GM12865 (cell line): ENCODE measurements around the gene SORL1-AS1.

Experiments
- DNase-seq: peaks from one replicate; pipeline ENCODE4 v3.0.0; 2010; ENCODE audit warnings: low read depth
- H3K4me3 ChIP-seq: 2 replicates; pipeline ENCODE4 v1.5.1; 2011; ENCODE audit warnings: mild to moderate bottlenecking, low read depth, low read length, control low read depth
- CTCF ChIP-seq: IDR thresholded peaks from 2 replicates; pipeline ENCODE4 v1.5.1; 2011; ENCODE audit warnings: low read length, control low read depth, low read depth, inconsistent platforms; ENCODE audit not compliant: insufficient read depth; ENCODE audit errors: missing control alignments

SORL1-AS1 gene

GRCh38 chr11:121489823-121490222, 37.1 kb upstream of the SORL1-AS1 start:
- H3K4me3 ChIP-seq: no peak overlapping the region
- DNase-seq: no peak
- TF ChIP-seq CTCF: no peak

DNA sequence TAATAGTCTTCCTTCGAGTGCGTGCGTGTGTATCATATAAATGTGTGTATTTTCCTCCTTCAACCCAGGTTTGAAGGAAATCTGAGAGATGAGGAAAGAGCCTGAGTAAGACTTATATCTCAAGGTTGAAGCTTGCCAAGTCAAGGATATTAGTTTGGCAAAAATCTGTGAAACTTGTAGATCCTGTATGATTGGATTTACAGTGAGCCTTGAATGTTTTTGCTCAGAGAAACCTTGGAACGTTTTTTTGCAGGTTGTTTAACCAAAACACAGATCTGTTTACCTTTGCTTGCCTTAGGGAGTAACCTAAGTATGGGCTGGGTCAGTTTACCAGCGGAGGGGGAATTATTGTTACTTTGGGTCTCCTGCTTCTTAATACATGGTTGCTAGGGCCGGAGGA, 35.9 kb upstream of the SORL1-AS1 start:
- DNase-seq: no peak
- H3K4me3 ChIP-seq: no peak overlapping the region
- no peak for TF ChIP-seq CTCF

DNA sequence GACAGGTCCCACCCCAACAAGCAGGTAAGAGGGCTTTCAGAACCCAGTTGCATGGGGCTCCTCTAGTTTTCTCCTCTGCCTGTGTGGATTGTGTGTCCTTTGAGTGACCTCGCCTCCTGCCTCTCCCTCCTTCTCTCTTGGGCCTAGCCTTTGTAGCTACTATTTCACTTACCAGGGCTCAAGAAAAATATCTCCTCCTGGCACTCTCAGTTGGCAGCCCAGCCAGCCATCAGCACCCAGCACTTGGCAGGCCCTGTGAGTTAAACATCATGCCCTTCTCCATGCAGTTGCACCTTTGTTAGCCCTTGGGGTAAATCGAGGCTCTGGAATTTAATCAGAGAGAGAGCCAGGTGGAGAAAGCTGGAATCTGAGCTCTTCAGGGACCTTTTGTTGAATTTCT, 35.4 kb upstream of the SORL1-AS1 start:
- TF ChIP-seq CTCF: no peak
- DNase-seq: no peak
- H3K4me3 ChIP-seq: no peak overlapping the region

- no peak for TF ChIP-seq CTCF
- DNase-seq: no peak
- H3K4me3 ChIP-seq: no peak overlapping the region
These were observed 34.4 kb upstream of the SORL1-AS1 start for GRCh38 chr11:121487191-121487590.

DNA sequence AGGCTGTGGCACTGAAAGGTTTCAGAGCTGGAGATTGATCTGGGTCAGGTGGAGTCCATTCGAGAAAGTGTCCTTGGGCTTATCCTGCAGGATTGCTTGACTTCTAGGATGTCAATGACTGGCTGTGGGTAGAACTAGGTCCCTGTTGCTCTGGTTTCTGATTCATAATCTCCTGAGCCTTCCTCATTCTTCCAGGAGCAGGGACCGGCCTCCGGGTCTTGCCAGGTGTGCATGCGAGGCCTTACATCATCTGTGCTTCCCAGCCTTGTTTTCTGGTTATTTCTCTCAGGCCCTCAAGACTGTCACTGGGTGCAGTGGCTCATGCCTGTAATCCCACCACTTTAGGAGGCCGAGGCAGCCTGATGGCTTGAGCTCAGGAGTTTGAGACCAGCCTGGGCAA, 33.3 kb upstream of the SORL1-AS1 start:
- H3K4me3 ChIP-seq: no peak overlapping the region
- DNase-seq: no peak
- TF ChIP-seq CTCF: no peak

GRCh38 chr11:121485216-121485615, 32.4 kb upstream of the SORL1-AS1 start:
- no peak for DNase-seq
- TF ChIP-seq CTCF: no peak
- H3K4me3 ChIP-seq: no peak overlapping the region

DNA sequence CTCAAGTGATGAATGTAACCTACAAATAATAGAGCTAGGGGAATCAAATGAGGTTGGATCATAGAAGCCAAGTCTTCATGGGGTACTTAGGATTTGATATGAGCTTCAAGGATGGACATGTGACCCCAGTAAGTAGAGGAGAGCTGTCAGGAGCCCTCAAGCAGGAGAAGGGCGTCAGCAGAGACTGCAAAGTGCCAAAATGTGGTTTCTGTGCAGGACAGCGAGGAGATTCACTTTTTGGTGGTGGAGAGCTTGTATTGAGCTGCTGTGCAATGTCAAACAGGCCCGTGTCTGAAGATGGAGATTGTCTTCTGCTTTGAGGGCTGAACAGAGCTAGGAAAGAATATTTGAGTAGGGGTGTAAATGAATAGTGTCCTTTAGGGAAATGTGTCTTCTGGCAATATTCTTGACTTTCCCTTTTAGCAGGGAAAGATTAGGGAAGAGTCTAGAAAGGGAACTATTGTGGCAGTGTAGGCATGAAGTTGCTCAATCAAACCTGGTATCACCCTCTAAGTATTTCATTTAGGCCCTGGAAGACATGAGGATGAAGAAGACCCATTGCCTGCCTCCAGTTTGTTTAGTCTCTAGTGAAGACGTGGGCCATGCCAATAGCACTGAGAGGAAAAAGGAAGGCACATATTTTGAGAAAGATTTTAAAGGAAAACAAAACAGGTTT, 31.2 kb upstream of the SORL1-AS1 start:
- no peak for DNase-seq
- H3K4me3 ChIP-seq: no peak overlapping the region
- TF ChIP-seq CTCF: no peak
